GM12878 (cell line): ENCODE results near the gene RICTOR. TPM values are rescaled to one million over a fixed set of nuclear protein-coding genes. Genes with fewer than 3 reads are reported as not detected.

ENCODE experiments used
- ATAC-seq: fragments of 200-7000 bp; cut with Tn5 transposase; 3 replicates; pipeline ENCODE4 v1.9.1; 2020; ENCODE audit warnings: mild to moderate bottlenecking, moderate library complexity
- BruUV-seq: library from RNA; stranded (reverse); fragments of 400-500 nt; replicated peaks from 2 replicates; lab custom pipeline; 2021; lab: Mats Ljungman, UMichigan
- CTCF ChIA-PET: fragments of 300-600 bp; sonication (Branson Sonifier 250); formaldehyde crosslinking; extraction: SDS; loops from one replicate; lab custom pipeline; 2021; ENCODE audit warnings: inconsistent platforms; lab: Yijun Ruan, JAX
- POLR2A ChIA-PET: fragments of 350-600 bp; formaldehyde crosslinking; extraction: SDS; loops from one replicate; lab custom pipeline; 2021; ENCODE audit warnings: inconsistent platforms; lab: Charles Lee
- RAD21 ChIA-PET: fragments of 300-600 bp; sonication (Branson Sonifier 250); formaldehyde crosslinking; loops from one replicate; lab custom pipeline; 2023; ENCODE audit warnings: antibody characterized with exemption; ENCODE audit not compliant: unreplicated experiment; lab: Charles Lee
- SMC1A ChIA-PET: fragments of 300-600 bp; sonication (Branson Sonifier 250); formaldehyde crosslinking; loops from one replicate; lab custom pipeline; 2023; ENCODE audit not compliant: unreplicated experiment, uncharacterized antibody; lab: Charles Lee
- DNase-seq: peaks from one replicate; pipeline ENCODE4 v3.0.0-alpha.2; 2011; ENCODE audit warnings: low read depth, low spot score
- FAIRE-seq: peaks from 3 replicates; lab custom pipeline; 2011; peaks lifted over from hg19 to GRCh38; lab: Jason Lieb, UNC
- H2AFZ ChIP-seq: 2 replicates; pipeline ENCODE4 v1.6.0; 2011; ENCODE audit warnings: low read depth, low read length, control low read depth; ENCODE audit not compliant: control insufficient read depth
- H3K27ac ChIP-seq: 2 replicates; pipeline ENCODE4 v1.5.1; 2011; ENCODE audit warnings: control low read depth; ENCODE audit not compliant: control insufficient read depth, insufficient read depth
- H3K27me3 ChIP-seq, 2 experiments: replicated peaks in 1 of 2; 2 replicates each; pipeline versions ENCODE4 v1.6.0 to v1.6.1; 2011; ENCODE audit warnings: low read length in 1 of 2; ENCODE audit not compliant: control insufficient read depth in 2 of 2, insufficient read depth in 2 of 2
- H3K36me3 ChIP-seq, 2 experiments: 2 replicates each; pipeline ENCODE4 v1.5.1; 2011; ENCODE audit warnings: low read length in 1 of 2; ENCODE audit not compliant: control insufficient read depth in 2 of 2, insufficient read depth in 2 of 2
- H3K4me1 ChIP-seq: 2 replicates; pipeline ENCODE4 v1.6.1; 2011; ENCODE audit warnings: mild to moderate bottlenecking, low read length, moderate library complexity, mixed read lengths; ENCODE audit not compliant: control insufficient read depth, insufficient read depth
- H3K4me2 ChIP-seq: 2 replicates; pipeline ENCODE4 v1.6.0; 2011; ENCODE audit warnings: control low read depth; ENCODE audit not compliant: control insufficient read depth, insufficient read depth
- H3K4me3 ChIP-seq: fragments of 200-600 bp; sonication (generic); 2 replicates; pipeline ENCODE4 v1.5.1; 2016
- H3K79me2 ChIP-seq: 2 replicates; pipeline ENCODE4 v1.6.0; 2011; ENCODE audit warnings: low read length; ENCODE audit not compliant: control insufficient read depth, insufficient read depth
- H3K9ac ChIP-seq: 2 replicates; pipeline ENCODE4 v1.8.0; 2011; ENCODE audit warnings: low read length, control low read depth, mixed read lengths; ENCODE audit not compliant: control insufficient read depth, insufficient read depth
- H3K9me3 ChIP-seq: replicated peaks from 3 replicates; pipeline ENCODE4 v1.5.1; 2011; ENCODE audit warnings: mild to moderate bottlenecking, low read length; ENCODE audit not compliant: control insufficient read depth, insufficient read depth
- H4K20me1 ChIP-seq: 2 replicates; pipeline ENCODE4 v1.6.0; 2011; ENCODE audit not compliant: control insufficient read depth, insufficient read depth
- IRF4 ChIP-seq: IDR thresholded peaks from 2 replicates; pipeline ENCODE4 v1.6.1; 2011; ENCODE audit warnings: low read depth, low read length
- RAD21 ChIP-seq: IDR thresholded peaks from 2 replicates; pipeline ENCODE4 v1.6.1; 2011; ENCODE audit warnings: mild to moderate bottlenecking, low read depth, low read length, moderate library complexity; ENCODE audit not compliant: insufficient read depth
- SMC3 ChIP-seq: IDR thresholded peaks from 2 replicates; pipeline ENCODE4 v1.6.1; 2011; ENCODE audit warnings: low read length, improper control_type of control experiment, borderline replicate concordance
- WGBS: methylation state at CpG from one replicate; pipeline ENCODE4 v1.1.6; 2016; ENCODE audit warnings: low lambda C conversion rate; ENCODE audit not compliant: insufficient replicate concordance, insufficient coverage; ENCODE audit errors: missing lambda C conversion rate; 5-methylcytosine and 5-hydroxymethylcytosine counted together
- in situ Hi-C: fragments of 300-500 bp; cut with MboI; formaldehyde crosslinking; loops from 9 replicates; pipeline ENCODE4 v1.14.3; 2018; ENCODE audit warnings: mixed read lengths
- intact Hi-C: fragments of 100-400 bp; cut with micrococcal nuclease; formaldehyde crosslinking; loops from one replicate; pipeline ENCODE4 v1.14.2; 2022; ENCODE audit not compliant: unreplicated experiment
- polyA plus RNA-seq, 11 experiments: library from polyadenylated mRNA; depleted of rRNA in 4 of 11; unstranded in 6 of 11; stranded (reverse) in 5 of 11; fragments of >200 nt; fragmentation: Nextera tagmentation in 4 of 11; fragmentation: Illumina TruSeq in 1 of 11; extraction: Ambion mirVana in 4 of 11; extraction: Trizol in 1 of 11; gene quantifications; 1 replicate in 1 of 11; 2 replicates in 10 of 11; pipeline versions ENCODE4 v1.2.1 to v1.2.3, GENCODE V29; 2011 to 2016; ENCODE audit warnings: inconsistent platforms in 2 of 11, missing spikeins in 2 of 11, low read depth in 1 of 11
- total RNA-seq, 4 experiments: library from RNA; depleted of rRNA in 3 of 4; stranded (reverse); fragments of >200 nt in 3 of 4; fragmentation: Illumina TruSeq in 1 of 4; extraction: Trizol in 1 of 4; gene quantifications; 2 replicates each; pipeline versions ENCODE4 v1.2.1 to v1.2.3, GENCODE V29; 2013 to 2021
- TF ChIP-seq, protein P1 (sequence below), 3 experiments: IDR thresholded peaks in 2 of 3; conservative IDR thresholded peaks in 1 of 3; 2 replicates each; pipeline ENCODE4 v1.5.1; 2011; ENCODE audit warnings: low read depth in 3 of 3, low read length in 3 of 3, mild to moderate bottlenecking in 3 of 3, control low read depth in 2 of 3, moderate library complexity in 2 of 3, inconsistent platforms in 1 of 3, mixed read lengths in 1 of 3; ENCODE audit not compliant: control insufficient read depth in 2 of 3, insufficient read depth in 1 of 3; ENCODE audit errors: extremely low read depth in 1 of 3

RICTOR gene
- total and polyA plus RNA-seq, 10 of the 15 experiments (the other 5 are each of a cell fraction or from before 2014, with no cell fraction given), result 2.7 to 23.0 (median 6.9) TPM

DNA sequence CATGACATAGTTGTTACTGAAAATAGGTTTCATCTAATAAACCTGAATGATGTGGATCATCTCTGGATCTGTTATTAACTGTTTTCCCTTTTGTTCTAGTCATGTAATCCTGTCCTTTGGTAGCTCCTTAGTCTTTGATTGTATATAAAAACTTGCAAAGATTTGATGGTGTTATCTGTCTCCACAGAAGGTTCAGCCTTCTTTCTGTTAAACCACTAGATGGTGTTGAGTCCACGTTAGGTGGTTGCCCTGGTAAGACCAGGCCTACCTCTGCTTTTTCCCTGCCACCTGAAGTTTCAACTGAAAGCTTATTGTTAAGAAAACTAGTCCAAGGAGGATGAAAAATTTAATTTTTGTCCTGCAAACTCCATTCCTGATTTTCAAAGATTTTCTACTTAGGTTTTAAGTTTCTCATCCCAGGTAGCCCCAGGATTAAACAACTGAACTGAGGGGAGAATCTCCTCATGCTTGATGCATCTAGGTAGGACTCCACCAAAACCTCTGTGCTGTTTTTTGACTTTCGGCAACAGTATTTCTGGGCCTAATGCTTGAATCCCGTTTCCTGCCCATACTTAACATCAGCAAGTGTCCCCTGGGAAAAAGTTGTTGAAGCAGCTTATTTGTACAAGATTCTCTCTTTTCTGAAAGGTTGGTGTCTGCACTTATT lies 68.5 kb downstream of the RICTOR start:
- Histone ChIP-seq H3K4me3 (no peak overlapping the region), H3K4me2 (no peak overlapping the region), H3K79me2 (no peaks in the 10 kb centered on the region), H3K36me3 (no peaks in the 10 kb centered on the region; a peak in 2 of 4 replicates), H4K20me1 (no peaks in the 10 kb centered on the region), H2AFZ (no peak overlapping the region), H3K27me3 (no peaks in the 10 kb centered on the region), H3K4me1 (no peaks in the 10 kb centered on the region), H3K27ac (no peak overlapping the region), H3K9me3 (no peaks in the 10 kb centered on the region; the same call in 1 of the 3 replicates), H3K9ac (no peak overlapping the region)
- in situ Hi-C loops (no loop called here), intact Hi-C loops (loop anchor here (1.0 kb wide), 1 partner anchor 75 kb away; no protein-coding TSS in a partner anchor)
- CTCF ChIA-PET, result interaction anchor here (0.7 to 6.6 kb wide), 10 partner anchors 10 to 212 kb away, joined by 3 to 110 read pairs (median 4); partner anchors contain the start of gene RICTOR
- RAD21 ChIA-PET, result interaction anchor here (1.5 to 2.9 kb wide), 2 partner anchors 66 to 75 kb away, joined by 9 to 32 read pairs; no protein-coding TSS in a partner anchor
- SMC1A ChIA-PET, result interaction anchor here (1.0 to 5.7 kb wide), 6 partner anchors 9 to 74 kb away, joined by 3 to 68 read pairs (median 5); no protein-coding TSS in a partner anchor
- DNase-seq (no peak), FAIRE-seq (peak; percentile 38), ATAC-seq (peak; percentile 76)
- TF ChIP-seq RAD21 (peak; percentile 40; the same call in 1 of the 2 replicates), SMC3 (peak; percentile 25; the same call in 1 of the 2 replicates), IRF4 (no peak)
- TF ChIP-seq, protein P1, sequence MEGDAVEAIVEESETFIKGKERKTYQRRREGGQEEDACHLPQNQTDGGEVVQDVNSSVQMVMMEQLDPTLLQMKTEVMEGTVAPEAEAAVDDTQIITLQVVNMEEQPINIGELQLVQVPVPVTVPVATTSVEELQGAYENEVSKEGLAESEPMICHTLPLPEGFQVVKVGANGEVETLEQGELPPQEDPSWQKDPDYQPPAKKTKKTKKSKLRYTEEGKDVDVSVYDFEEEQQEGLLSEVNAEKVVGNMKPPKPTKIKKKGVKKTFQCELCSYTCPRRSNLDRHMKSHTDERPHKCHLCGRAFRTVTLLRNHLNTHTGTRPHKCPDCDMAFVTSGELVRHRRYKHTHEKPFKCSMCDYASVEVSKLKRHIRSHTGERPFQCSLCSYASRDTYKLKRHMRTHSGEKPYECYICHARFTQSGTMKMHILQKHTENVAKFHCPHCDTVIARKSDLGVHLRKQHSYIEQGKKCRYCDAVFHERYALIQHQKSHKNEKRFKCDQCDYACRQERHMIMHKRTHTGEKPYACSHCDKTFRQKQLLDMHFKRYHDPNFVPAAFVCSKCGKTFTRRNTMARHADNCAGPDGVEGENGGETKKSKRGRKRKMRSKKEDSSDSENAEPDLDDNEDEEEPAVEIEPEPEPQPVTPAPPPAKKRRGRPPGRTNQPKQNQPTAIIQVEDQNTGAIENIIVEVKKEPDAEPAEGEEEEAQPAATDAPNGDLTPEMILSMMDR (IDR thresholded peaks at IDR 0.05 in 2 of 3, conservative IDR thresholded peaks at IDR 0.05 in 1 of 3; ENCODE audit: control insufficient read depth in 2 of 3, extremely low read depth in 1 of 3, insufficient read depth in 1 of 3, low read depth in 3 of 3, low read length in 3 of 3), result peak; percentile 34 to 45 (median 40); a peak in 3 of 6 replicates
- 98% methylated on average over 3 of the region's 3 CpGs for WGBS
- POLR2A ChIA-PET, result no interaction called here
- TSS peak; percentile 36 for BruUV-seq
